ENCODE data around the gene ATXN1.

DNA sequence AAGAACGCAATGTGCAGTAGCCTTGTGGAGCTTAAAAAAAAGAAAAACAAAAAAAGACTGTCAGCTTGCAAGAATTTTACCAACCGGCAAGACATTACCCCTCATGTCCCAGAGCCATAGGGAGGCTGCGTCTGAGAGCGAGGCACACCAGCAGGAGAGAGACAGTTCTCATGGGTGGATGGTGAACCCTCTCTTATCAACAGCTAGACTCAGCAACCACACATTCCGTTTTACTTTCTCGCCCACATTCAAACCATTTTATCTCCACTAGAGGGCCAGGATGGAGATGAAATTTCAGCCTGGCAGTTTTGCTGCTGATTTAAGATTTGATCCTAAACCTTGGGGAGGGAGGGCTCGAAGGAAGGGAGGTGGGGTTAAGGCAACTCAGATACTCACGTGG, 247.0 kb downstream of the ATXN1 start:
- TF ChIP-seq CTCF (IDR thresholded peaks at IDR 0.05): peak in 4 of 5 experiments; percentile 27 to 62 (median 59)
- TF ChIP-seq POLR2A (IDR thresholded peaks at IDR 0.05): no peak
